Fibroblast of lung (primary cell): ENCODE measurements around the gene HTT-AS. TPM values are rescaled to one million over a fixed set of nuclear protein-coding genes. Genes with fewer than 3 reads are reported as not detected.

Experiments
- DNase-seq, 2 donors: peaks; one replicate each; pipeline versions ENCODE4 v3.0.0 to v3.0.0-alpha.2; 2010; ENCODE audit warnings: low read depth in 2 of 2
- H2AFZ ChIP-seq: 2 replicates; pipeline ENCODE4 v1.5.1; 2012; ENCODE audit warnings: low read length, control low read depth, inconsistent platforms
- H3K27ac ChIP-seq: 2 replicates; pipeline ENCODE4 v1.5.1; 2011; ENCODE audit warnings: low read length, control low read depth; ENCODE audit not compliant: insufficient read depth
- H3K27me3 ChIP-seq: 2 replicates; pipeline ENCODE4 v1.5.1; 2011; ENCODE audit warnings: mild to moderate bottlenecking, low read length; ENCODE audit not compliant: control insufficient read depth, insufficient read depth
- H3K36me3 ChIP-seq: 2 replicates; pipeline ENCODE4 v1.5.1; 2011; ENCODE audit warnings: low read length; ENCODE audit not compliant: control insufficient read depth, insufficient read depth
- H3K4me1 ChIP-seq: 2 replicates; pipeline ENCODE4 v1.5.1; 2011; ENCODE audit warnings: low read length; ENCODE audit not compliant: control insufficient read depth, insufficient read depth; ENCODE audit errors: extremely low read depth
- H3K4me2 ChIP-seq: 2 replicates; pipeline ENCODE4 v1.5.1; 2011; ENCODE audit warnings: low read length, control low read depth; ENCODE audit not compliant: insufficient read depth; ENCODE audit errors: extremely low read depth
- H3K4me3 ChIP-seq, 4 experiments: fragments of 200-600 bp in 1 of 4; sonication (generic) in 1 of 4; replicated peaks in 1 of 4; 2 replicates each; pipeline ENCODE4 v1.5.1; 2011 to 2016; ENCODE audit warnings: low read length in 4 of 4, low read depth in 3 of 4, mild to moderate bottlenecking in 3 of 4, control low read depth in 2 of 4, inconsistent platforms in 1 of 4, mixed read lengths in 1 of 4; ENCODE audit not compliant: insufficient read depth in 1 of 4; ENCODE audit errors: control extremely low read depth in 1 of 4
- H3K79me2 ChIP-seq: 2 replicates; pipeline ENCODE4 v1.5.1; 2012; ENCODE audit warnings: mild to moderate bottlenecking, low read length, inconsistent platforms; ENCODE audit not compliant: control insufficient read depth, insufficient read depth
- H3K9ac ChIP-seq: 2 replicates; pipeline ENCODE4 v1.5.1; 2011; ENCODE audit warnings: mild to moderate bottlenecking, low read length, control low read depth; ENCODE audit not compliant: insufficient read depth
- H3K9me3 ChIP-seq: 2 replicates; pipeline ENCODE4 v1.5.1; 2012; ENCODE audit warnings: low read depth, low read length; ENCODE audit not compliant: control insufficient read depth, insufficient read depth
- H4K20me1 ChIP-seq: 2 replicates; pipeline ENCODE4 v1.5.1; 2011; ENCODE audit warnings: low read length; ENCODE audit not compliant: control insufficient read depth, insufficient read depth; ENCODE audit errors: extremely low read depth
- EZH2 ChIP-seq: IDR thresholded peaks from 2 replicates; pipeline ENCODE4 v1.5.1; 2012; ENCODE audit warnings: low read length, control low read depth, mild to moderate bottlenecking; ENCODE audit errors: missing control alignments
- polyA plus RNA-seq, 2 donors: library from polyadenylated mRNA; depleted of rRNA in 1 of 2; stranded (reverse) in 1 of 2; unstranded in 1 of 2; fragments of >200 nt; gene quantifications; 2 replicates each; pipeline ENCODE4 v1.2.1, GENCODE V29; 2011 to 2012; ENCODE audit warnings: missing spikeins in 1 of 2
- total RNA-seq: library from RNA; depleted of rRNA; stranded (reverse); fragments of >200 nt; gene quantifications from 2 replicates; pipeline ENCODE4 v1.2.1, GENCODE V29; 2014
- TF ChIP-seq, protein P1 (sequence below), 2 donors: IDR thresholded peaks in 1 of 2; conservative IDR thresholded peaks in 1 of 2; 1 replicate in 1 of 2; 2 replicates in 1 of 2; pipeline ENCODE4 v1.5.1; 2011 to 2012; ENCODE audit warnings: low read length in 2 of 2, control low read depth in 1 of 2, inconsistent platforms in 1 of 2, low read depth in 1 of 2, mild to moderate bottlenecking in 1 of 2

The HTT-AS gene
- total and polyA plus RNA-seq, 2 donors (not counting 1 experiment from before 2014, with no cell fraction given) = not detected

DNA sequence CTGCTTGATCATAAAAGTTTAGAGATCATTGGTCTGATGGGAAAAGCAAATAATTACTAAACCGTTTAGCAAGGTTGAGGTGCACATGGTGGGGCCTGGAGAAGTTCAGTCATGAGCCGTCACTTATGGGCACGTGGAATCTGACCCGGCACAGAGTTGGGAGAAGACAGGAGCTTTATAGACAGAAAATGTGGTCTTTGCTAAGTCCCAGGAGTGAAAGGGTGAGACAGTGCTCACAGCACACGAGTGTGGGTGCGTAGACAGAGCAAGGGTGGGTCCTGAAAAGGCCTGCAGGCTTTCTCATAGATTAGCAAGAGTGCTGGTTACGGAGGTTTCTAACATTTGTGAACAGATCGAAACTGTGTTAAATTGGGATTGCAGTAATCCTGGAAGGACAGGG lies 44.0 kb upstream of the HTT-AS start:
- H3K79me2 ChIP-seq = no peaks in the 10 kb centered on the region

DNA sequence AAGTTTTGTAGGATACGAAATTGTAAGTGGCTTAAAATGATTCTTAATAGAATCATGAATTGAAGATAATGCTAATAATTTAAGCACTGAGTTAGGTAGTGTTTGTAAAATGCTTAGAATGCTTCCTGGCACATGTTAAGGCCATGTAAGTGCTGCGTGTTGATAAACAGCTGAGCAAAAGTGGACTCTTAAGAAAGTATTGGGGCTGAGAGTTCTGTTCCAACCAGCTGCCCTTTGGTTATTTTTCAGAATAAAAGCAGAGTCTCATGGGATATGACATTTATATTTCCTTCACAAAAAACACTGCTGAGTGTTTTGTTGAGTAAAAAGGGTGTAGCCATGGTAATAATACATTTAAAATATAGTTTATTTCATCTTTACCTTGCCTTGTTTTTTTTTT lies 42.6 kb upstream of the HTT-AS start:
- TF ChIP-seq, protein P1, sequence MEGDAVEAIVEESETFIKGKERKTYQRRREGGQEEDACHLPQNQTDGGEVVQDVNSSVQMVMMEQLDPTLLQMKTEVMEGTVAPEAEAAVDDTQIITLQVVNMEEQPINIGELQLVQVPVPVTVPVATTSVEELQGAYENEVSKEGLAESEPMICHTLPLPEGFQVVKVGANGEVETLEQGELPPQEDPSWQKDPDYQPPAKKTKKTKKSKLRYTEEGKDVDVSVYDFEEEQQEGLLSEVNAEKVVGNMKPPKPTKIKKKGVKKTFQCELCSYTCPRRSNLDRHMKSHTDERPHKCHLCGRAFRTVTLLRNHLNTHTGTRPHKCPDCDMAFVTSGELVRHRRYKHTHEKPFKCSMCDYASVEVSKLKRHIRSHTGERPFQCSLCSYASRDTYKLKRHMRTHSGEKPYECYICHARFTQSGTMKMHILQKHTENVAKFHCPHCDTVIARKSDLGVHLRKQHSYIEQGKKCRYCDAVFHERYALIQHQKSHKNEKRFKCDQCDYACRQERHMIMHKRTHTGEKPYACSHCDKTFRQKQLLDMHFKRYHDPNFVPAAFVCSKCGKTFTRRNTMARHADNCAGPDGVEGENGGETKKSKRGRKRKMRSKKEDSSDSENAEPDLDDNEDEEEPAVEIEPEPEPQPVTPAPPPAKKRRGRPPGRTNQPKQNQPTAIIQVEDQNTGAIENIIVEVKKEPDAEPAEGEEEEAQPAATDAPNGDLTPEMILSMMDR (conservative IDR thresholded peaks at IDR 0.05 in 1 of 2, IDR thresholded peaks at IDR 0.05 in 1 of 2; ENCODE audit: low read depth in 1 of 2, low read length in 2 of 2) = no peak
- no peak for TF ChIP-seq EZH2
- no peak overlapping the region for H3K9ac ChIP-seq
- no peak overlapping the region for H3K4me3 ChIP-seq
- no peaks in the 10 kb centered on the region for H4K20me1 ChIP-seq
- no peaks in the 10 kb centered on the region for H3K79me2 ChIP-seq
- DNase-seq = no peak
- peaks cover 6% of the 10 kb centered on the region for H3K4me1 ChIP-seq
- H3K36me3 ChIP-seq = peaks cover 17% of the 10 kb centered on the region
- H3K9me3 ChIP-seq = no peaks in the 10 kb centered on the region
- H3K27ac ChIP-seq = no peak overlapping the region
- no peaks in the 10 kb centered on the region for H3K27me3 ChIP-seq
- H2AFZ ChIP-seq = no peak overlapping the region
- no peak overlapping the region for H3K4me2 ChIP-seq

More for the DNA sequence above, 44.0 kb upstream of the HTT-AS start:
- Histone ChIP-seq H3K36me3 (peaks cover 17% of the 10 kb centered on the region), H3K9me3 (no peaks in the 10 kb centered on the region), H3K9ac (no peak overlapping the region), H3K27me3 (no peaks in the 10 kb centered on the region), H3K4me3 (no peak overlapping the region), H2AFZ (no peak overlapping the region), H3K4me1 (peaks cover 6% of the 10 kb centered on the region), H3K27ac (no peak overlapping the region), H3K4me2 (no peak overlapping the region), H4K20me1 (no peaks in the 10 kb centered on the region)
- no peak for TF ChIP-seq EZH2
- TF ChIP-seq, protein P1 (conservative IDR thresholded peaks at IDR 0.05 in 1 of 2, IDR thresholded peaks at IDR 0.05 in 1 of 2; ENCODE audit: low read depth in 1 of 2, low read length in 2 of 2) = no peak
- DNase-seq = no peak

DNA sequence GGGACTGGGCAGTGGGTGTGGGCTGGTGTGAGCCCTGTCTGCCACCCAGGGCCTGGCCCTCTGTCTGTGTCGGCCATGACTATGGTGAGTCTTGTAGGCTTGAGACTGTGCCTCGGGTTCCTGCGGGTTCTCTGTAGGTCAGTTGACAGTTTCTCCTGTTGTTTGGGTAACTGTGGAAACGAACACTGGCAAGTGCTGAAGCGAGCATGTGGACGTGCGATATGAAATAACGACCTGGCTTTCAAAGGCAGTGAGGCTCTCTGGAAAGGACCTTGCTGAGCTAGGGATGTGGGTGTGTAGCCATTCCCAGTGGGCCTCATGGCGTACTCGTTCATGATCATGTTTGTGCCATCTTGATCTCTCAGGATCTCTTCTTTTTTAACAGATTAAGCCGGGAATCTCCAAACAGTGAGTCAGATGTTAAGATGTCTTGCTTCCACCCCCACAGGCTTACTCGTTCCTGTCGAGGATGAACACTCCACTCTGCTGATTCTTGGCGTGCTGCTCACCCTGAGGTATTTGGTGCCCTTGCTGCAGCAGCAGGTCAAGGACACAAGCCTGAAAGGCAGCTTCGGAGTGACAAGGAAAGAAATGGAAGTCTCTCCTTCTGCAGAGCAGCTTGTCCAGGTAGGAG lies 41.4 kb upstream of the HTT-AS start:
- no peak overlapping the region for H3K4me3 ChIP-seq
- no peak overlapping the region for H3K27ac ChIP-seq
- peak in 1 of 2 donors; percentile 60 for DNase-seq
- no peaks in the 10 kb centered on the region for H3K27me3 ChIP-seq
- no peak overlapping the region for H3K4me2 ChIP-seq
- no peaks in the 10 kb centered on the region for H3K79me2 ChIP-seq
- H3K9me3 ChIP-seq = no peaks in the 10 kb centered on the region
- no peaks in the 10 kb centered on the region for H4K20me1 ChIP-seq
- no peak overlapping the region for H3K9ac ChIP-seq
- peaks cover 14% of the 10 kb centered on the region for H3K36me3 ChIP-seq
- TF ChIP-seq, protein P1 (conservative IDR thresholded peaks at IDR 0.05 in 1 of 2, IDR thresholded peaks at IDR 0.05 in 1 of 2; ENCODE audit: low read depth in 1 of 2, low read length in 2 of 2) = no peak
- TF ChIP-seq EZH2 = no peak
- H2AFZ ChIP-seq = no peak overlapping the region
- peaks cover 3% of the 10 kb centered on the region for H3K4me1 ChIP-seq
